ENCODE results near the gene CHCHD5.
"Not testable (repeated sequence)": the region's sequence is repeated elsewhere in the genome, so short reads cannot be mapped to it uniquely, and the experiment has no call there.

CHCHD5 gene

GRCh38 chr2:112584134-112584890, at the start of gene CHCHD5:
TSS of gene CHCHD5 (plus strand) at chr2:112584609. CDS start at chr2:112584648, 39 bp downstream.
- DNase-seq: peak; percentile 71 to 87 (median 79)

- DNase-seq: no peak
Measured at GRCh38 chr2:112534826-112535225, 49.6 kb upstream of the CHCHD5 start.

GRCh38 chr2:112536665-112537064, 47.7 kb upstream of the CHCHD5 start:
- DNase-seq: not testable (repeated sequence)

GRCh38 chr2:112539306-112539705, 45.1 kb upstream of the CHCHD5 start:
- DNase-seq: no peak

- no peak for DNase-seq
Measured at GRCh38 chr2:112540906-112541305, 43.5 kb upstream of the CHCHD5 start.

- peak; percentile 59 to 71 (median 64) for DNase-seq
Measured at GRCh38 chr2:112541315-112542122, 42.9 kb upstream of the CHCHD5 start.

GRCh38 chr2:112542123-112542983, 42.1 kb upstream of the CHCHD5 start, which contains the start of gene POLR1B:
TSS of gene POLR1B (plus strand) at chr2:112542465. CDS start at chr2:112542495, 30 bp downstream.
- DNase-seq: peak; percentile 57 to 71 (median 62)

- no peak for DNase-seq
Measured at GRCh38 chr2:112542984-112543661, 41.3 kb upstream of the CHCHD5 start.

GRCh38 chr2:112547333-112547732, 37.1 kb upstream of the CHCHD5 start:
- no peak for DNase-seq

- DNase-seq: no peak
Measured at GRCh38 chr2:112548980-112549379, 35.4 kb upstream of the CHCHD5 start.

- no peak for DNase-seq
Measured at GRCh38 chr2:112566104-112566503, 18.3 kb upstream of the CHCHD5 start.

GRCh38 chr2:112566508-112566907, 17.9 kb upstream of the CHCHD5 start:
- not testable (repeated sequence) for DNase-seq

- no peak for DNase-seq
Measured at GRCh38 chr2:112572005-112572404, 12.4 kb upstream of the CHCHD5 start.

- DNase-seq: no peak
Measured at GRCh38 chr2:112577756-112578155, 6.7 kb upstream of the CHCHD5 start.

GRCh38 chr2:112579241-112579640, 5.2 kb upstream of the CHCHD5 start:
- no peak for DNase-seq

GRCh38 chr2:112580084-112580483, 4.3 kb upstream of the CHCHD5 start:
- DNase-seq: no peak

- no peak for DNase-seq
Measured at GRCh38 chr2:112582314-112582746, 2.1 kb upstream of the CHCHD5 start.

GRCh38 chr2:112583497-112584133, 794 bp upstream of the CHCHD5 start:
- DNase-seq: no peak

- no peak for DNase-seq
Measured at GRCh38 chr2:112584891-112585250, 462 bp downstream of the CHCHD5 start.

GRCh38 chr2:112585400-112585799, 991 bp downstream of the CHCHD5 start:
- no peak for DNase-seq

- no peak for DNase-seq
Measured at GRCh38 chr2:112585873-112586464, 1.6 kb downstream of the CHCHD5 start.

Data from activated naive CD4-positive, alpha-beta T cell (primary cell).